Ramos (cell line): Measurements from ENCODE around the gene NPDC1.

Experiments used
- in situ Hi-C: fragments of 300-500 bp; cut with MboI; formaldehyde crosslinking; loops from one replicate; pipeline ENCODE4 v1.14.3; 2022; ENCODE audit warnings: low sequenced_read_pairs; ENCODE audit not compliant: unreplicated experiment

NPDC1 gene

DNA sequence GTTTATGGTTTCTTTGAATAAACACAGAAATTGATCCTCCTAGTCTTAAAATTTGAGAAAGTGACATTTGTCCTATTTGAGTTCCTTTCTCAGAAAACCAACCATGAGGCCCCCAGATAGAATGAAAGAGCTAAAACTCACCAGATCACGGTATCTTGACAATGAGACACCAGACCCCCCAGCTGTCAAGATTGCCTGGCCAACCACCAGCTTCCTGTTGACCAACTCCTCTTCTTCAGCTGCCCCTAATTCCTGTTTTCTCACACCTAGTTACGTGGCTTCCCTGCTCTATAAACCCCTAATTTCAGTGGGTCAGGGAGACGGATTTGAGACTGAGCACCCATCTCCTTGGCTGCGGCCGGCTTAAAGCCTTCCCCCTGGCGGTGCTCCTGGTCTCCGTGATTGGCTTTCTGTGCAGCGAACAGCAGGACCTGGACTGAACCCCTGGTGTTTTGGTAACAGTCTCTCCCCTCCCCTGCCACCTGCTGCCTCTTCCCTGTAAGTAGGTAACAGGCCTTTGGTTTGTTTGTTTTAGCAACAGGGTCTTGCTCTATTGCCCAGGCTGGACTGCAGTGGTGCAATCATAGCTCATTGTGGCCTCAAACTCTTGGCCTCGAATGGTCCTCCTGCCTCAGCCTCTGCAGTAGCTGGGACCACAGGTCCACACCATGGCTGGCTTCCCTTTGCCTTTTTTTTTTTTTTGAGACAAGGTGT is 12.7 kb upstream of the NPDC1 start:
- in situ Hi-C loops: loop anchor here (25.0 kb wide), 1 partner anchor 379 kb away; the partner anchor contains the start of gene ENTPD8

DNA sequence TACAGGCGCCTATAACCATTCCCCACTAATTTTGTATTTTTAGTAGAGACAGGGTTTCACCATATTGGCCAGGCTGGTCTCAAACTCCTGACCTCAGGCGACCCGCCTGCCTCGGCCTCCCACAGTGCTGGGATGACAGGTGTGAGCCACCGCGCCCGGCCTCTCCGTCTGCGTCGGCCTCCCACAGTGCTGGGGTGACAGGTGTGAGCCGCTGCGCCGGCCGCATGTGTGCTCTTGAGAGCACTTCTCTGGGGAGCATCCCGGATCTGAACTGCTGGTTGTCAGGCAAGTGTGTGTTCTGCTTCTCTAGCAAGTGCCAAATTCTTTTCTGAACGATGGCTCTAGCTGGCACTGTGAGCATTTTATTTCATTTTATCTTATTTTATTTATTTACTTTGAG is 11.6 kb upstream of the NPDC1 start:
- in situ Hi-C loops: loop anchor here (25.0 kb wide), 1 partner anchor 380 kb away; the partner anchor contains the start of gene ENTPD8

DNA sequence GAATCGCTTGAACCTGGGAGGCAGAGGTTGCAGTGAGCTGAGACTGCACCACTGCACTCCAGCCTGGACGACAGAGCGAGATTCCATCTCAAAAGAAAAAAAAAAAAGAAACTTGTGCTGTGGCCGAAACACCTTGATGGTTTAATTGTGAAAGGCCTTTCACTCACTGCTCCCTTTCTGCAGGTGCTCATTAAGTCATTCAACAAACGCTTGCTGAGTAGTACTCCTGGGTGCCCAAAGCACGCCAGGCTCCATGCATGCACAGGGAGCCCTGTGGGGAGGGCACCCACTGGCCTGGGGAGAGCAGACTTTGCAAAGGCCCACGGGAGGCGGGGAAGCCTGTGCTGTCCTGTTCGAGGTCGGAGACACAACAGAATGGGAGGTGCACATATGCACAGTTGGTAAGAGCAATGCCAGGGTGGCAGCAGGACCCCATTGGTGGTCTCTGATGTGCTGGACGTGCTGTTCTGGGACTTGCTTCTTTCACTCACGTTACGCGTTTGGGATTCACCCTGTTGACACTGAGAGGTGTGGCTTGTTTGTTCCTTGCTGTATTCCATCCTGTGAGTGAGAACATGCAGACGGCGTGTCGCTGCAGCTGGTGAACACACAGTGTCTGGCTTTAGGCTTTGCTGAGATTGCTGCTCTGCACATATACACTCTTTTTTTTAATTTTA is 10.9 kb upstream of the NPDC1 start:
- in situ Hi-C loops: loop anchor here (25.0 kb wide), 1 partner anchor 380 kb away; the partner anchor contains the start of gene ENTPD8

DNA sequence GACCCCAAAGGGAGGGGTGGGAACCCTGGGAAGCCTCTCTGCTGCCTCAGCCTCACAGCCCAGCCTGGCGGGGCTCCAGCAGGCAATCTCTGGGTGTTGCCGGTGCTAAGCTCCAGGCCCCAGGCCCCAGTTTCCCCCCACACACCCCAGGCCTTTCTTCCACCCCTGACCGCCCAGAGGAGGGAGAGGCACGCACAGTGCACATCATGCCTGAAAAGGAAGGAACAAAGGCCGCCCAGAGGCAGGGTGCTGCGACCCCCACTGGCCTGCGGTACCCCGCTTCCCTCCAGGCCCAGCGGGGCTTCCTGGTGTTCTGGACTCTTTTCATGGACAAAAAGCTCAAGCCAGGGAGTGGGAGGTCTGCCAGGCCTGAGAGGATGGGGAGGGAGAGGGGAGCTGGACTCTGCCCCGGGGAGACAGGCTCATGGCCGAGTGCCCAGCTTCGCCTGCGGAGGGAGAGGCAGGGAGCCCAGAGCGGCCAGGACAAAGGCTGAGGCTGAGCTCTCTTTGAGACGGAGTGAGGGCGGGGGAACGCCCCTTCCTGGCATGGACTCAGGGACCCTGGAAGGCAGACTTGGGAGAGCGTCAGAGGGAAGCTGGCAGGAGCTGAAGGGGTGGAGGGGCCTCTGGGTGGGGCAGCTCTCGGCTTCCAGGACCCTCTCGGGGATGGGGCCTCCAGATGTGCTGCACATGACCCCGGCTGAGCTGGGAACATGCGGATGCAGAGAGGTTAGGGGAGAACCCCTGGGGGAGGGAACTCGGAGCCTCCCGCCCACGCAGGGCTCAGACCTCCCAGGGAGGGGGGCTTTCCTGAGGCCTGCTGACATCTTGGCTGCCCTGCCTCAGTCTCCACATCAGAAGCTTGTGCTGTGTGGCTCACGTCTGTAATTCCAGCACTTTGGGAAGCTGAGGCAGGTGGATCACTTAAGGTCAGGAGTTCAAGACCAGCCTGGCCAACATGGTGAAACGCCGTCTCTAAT is 9.7 kb upstream of the NPDC1 start:
- in situ Hi-C loops: loop anchor here (25.0 kb wide), 1 partner anchor 382 kb away; the partner anchor contains the start of gene ENTPD8

DNA sequence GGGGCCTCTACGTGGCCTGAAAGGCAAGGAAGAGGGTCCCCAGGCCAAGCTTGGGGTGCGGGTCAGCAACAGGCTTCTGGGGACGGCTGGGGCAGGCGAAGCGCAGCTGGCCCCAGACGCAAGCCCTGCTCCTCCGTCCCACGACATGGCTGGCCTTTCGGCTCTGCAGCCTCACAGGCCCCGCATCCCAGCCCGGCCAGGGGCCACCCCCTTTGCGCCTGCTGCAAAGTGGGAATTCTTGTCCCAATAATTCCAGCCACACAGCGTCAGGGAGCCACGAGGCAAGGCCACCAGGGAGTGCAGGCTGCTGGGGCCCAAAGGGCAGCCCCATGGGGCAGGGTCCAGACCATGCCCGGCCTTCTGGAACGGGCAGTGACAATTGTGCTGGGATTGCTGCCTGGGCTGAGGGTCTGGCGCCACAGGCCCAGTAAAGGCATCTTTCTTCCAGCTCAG is 9.0 kb upstream of the NPDC1 start:
- in situ Hi-C loops: loop anchor here (25.0 kb wide), 1 partner anchor 382 kb away; the partner anchor contains the start of gene ENTPD8

DNA sequence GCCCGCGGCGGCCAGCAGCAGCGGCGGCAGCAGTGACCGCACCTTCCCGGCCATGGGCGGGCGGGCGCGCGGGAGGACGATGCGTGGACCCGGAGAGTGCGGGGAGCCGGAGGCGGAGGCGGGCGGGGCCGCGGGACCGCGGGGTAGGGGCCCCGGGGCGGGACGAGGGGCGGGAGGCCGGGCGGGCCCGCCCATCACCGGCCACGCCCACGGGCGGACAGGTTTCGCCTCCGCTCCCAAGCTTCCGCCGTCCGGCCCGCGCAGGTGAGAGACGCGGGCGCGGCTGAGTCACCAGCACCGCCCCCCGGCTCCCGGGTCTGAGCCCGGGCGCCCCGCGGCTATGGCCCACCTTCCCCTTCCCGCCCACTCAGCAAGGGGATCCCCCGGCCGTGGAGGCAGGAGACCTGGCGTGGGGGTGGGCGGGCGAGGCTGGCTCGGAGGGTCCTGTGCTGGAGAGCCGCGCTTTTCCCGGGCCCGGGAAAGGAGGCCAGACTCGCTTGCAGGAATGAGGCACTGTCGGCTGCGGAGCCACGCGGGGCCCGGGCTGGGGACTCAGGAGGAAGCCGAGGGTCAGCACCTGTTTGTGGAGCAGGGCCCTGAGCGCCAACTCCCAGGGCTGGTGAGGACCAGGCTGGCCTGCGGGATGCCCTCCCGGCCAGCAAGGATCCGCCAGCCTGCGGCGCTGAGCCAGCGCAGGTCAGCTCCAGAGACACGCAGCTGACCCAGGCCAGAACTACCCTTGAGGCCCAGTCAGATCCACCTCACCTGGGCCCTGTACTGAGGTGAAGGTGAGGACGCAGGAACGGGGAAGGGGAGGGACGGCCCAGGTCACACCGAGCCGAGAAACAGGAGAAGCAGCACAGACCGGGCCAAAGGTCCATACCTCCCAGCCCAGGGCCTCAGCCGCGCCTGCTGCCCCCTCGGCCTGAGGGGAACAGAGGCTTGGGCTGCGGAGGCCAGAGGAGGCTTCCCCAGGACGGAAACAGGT is 8.3 kb upstream of the NPDC1 start, which contains the start of gene ENTPD2:
Gene ENTPD2, minus strand, starts transcription at position 118 of the 988 bp plus-strand sequence. Its CDS starts 64 bp downstream, at position 54.
- in situ Hi-C loops: loop anchor here (25.0 kb wide), 1 partner anchor 383 kb away; the partner anchor contains the start of gene ENTPD8

DNA sequence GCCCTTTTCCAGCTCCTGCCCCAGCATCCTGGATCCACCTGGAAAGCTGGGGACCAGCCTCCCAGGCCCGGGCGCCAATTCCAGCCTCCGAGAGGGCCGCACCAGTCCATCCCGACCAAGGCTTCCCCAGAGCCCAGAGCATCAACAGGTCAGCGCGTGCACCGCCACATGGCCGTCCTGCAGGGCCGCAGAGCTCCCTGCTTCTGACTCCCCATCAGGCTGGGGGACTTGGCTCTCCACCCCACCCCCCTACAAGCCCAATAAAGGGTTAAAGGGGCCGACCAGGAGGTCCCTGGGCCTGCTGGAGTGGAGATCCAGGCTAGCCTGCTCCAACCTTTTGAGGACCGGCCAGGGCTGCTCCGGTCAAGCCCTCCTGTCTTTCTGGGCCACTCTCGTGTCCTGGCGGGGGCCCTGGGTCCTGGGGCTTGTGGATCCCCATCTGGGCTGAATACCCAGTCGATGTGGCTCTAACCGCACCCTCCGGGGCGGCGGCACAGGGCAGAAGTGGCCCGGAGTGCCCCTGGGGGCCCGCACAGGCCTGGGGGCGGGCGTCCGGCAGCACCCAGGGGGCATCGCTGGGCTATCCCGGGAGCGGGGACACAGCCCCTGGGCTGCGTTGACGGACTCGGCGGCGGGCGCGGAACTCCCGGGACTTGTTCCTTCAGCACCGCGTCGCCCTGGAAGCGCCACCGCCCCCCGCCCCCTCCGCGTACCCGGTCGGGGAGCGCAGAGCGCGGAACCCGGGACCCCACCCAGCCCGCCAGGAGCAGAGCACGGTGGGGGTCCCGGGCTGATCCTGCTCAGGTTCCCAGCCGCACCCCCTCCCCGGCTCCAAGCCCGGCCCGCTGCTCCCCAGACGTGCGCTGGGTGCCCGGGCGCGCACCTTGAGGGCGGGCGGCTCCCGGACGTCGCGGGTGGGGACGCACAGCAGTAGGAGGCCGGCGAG is 7.3 kb upstream of the NPDC1 start:
- in situ Hi-C loops: loop anchor here (25.0 kb wide), 1 partner anchor 384 kb away; the partner anchor contains the start of gene ENTPD8

DNA sequence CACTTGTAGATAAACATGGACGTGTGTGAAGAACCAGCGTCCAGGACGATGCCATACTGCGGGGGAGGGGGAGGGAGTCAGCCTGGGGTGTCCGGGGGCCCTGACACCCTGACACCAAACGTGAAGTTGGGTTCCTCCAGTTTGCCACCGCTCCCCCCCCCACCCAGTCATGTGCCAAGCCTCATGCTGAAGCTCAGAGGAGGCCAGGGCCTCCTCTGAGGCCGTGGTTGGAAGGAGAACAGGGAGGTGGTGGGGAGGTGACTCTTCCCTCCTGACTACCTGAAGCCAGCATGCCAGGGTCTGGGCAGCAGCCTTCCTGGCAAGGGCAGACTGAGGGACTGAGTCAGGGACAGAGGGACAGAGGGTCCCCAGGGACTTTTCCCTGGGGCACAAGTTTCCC is 6.3 kb upstream of the NPDC1 start:
- in situ Hi-C loops: loop anchor here (25.0 kb wide), 1 partner anchor 385 kb away; the partner anchor contains the start of gene ENTPD8

DNA sequence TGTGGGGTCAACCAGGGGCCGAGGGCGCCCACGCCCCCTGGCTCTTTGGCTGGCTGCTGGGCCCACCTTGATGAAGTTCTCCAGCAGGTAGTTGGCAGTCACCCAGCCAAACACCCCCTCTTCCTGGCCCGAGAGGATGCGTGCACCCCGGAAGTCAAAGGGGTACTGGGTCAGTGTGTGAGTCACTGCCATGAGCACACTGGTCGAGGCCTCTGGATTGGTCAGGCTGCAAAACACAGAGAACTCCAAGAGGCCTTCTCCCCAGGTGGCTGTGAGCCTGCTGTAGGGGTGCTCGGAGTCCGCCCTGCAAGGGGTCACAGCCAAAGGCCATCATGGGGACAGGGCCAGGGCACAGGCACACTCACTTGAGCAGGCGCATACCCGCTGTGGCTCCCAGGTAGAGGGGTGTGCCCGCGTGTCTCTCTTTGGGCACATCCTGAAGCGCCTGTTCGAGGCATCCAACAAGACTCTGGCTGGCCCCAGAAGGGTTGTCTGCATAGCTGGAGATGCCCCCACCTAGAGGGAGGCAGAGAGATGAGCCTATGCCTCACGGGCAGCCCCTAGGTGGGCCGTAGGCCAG is 5.3 kb upstream of the NPDC1 start:
- in situ Hi-C loops: loop anchor here (25.0 kb wide), 1 partner anchor 386 kb away; the partner anchor contains the start of gene ENTPD8

DNA sequence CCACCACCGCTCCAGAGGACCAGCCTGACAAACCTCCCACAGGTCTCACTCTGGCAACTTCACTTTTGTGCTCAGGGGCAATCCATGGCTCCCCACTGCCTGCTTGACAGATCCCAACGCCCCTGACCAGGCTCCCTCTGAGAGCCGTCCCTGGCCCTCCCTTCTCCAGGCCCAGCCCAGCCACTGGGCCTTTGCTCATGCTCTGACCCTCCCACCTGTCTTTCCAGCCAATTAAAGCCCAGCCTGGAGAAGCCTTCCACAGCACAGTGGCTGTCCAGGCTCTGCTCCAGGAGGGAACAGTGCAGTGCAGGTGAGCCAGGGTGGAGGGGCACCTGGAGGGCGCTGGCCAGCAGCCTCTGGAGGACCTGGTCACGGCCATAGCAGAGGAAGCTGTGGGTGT is 4.6 kb upstream of the NPDC1 start:
- in situ Hi-C loops: loop anchor here (25.0 kb wide), 1 partner anchor 387 kb away; the partner anchor contains the start of gene ENTPD8

DNA sequence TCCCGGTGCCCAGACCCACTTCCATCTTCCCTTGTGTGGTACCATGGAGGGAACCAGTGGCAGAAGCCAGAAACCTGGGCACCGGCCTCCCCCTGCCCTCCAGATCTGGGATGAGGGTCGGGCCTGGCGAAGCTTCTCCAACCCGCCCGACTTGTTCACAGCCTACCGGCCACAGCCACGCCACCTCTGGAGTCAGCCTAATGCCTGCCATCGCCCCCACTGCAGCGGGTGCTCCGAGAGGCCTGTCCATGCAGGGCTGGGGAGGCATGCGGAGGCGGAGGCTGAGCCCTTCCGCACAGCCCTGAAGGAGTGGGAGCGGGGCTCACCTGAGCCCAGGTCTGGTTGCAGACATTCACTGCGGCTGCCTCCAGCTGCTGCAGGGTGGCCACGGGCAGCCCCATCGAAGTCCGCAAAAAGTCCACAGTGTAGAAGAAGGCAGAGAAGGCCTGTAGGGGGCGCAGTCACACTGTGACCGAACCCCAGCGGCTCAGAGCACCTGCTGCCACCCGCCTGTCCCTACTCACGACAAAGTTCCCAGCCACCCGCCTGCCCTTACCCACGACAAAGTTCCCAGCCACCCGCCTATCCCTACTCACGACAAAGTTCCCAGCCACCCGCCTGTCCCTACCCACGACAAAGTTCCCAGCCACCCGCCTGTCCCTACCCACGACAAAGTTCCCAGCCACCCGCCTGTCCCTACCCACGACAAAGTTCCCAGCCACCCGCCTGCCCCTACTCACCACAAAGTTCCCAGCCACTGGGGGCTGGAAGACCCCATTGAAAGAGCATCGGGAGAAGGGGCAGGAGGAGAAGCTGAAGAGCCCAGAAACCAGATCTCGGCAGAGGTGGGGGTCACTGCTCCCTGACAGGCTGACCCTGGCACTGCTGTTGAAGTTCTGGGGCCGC is 3.8 kb upstream of the NPDC1 start:
- in situ Hi-C loops: loop anchor here (5.0 to 25.0 kb wide), 2 partner anchors 178 to 388 kb away; partner anchors contain the start of genes CYSRT1, ENTPD8 and RNF224

DNA sequence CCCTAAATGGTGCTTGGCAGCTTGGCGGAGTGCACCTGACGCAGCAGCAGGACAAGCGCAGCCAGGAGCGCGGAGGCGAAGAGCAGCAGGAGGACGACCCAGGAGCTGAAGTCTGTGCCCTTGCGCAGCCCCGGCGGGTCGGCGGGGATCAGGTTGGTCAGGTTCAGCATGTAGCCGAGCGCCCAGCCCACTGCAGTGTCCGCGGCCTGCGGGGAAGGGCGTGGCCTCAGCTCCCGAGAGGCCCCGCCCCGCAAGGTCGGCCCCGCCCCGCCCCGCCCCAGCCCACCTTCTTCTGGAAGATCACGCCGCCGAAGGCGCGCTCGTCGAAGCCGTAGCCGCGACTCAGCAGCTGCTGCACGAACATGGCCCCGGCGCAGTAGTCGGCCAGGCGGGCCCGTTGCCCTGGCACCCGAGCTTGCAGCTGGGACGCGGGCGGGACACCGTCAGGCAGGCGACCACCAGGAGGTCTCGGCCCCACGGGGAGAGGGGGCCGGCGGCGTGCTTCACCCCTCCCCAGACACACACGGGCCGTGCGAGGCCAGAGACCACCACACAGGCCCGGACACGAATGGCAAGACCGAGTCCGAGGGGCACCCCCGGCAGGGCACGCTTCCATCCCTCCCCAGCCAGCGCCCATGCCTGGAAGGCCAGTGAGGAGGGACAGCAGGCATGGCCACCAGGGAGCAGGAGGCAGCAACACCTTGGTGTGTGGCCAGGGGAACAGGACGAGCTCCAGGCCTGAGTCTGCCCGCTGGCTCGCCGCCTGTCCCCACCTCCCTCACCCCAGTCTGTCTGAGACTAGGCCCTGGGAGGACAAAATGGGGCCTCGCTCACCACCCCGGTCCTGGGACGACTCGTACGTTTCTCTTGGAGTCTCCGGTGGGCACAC is 2.9 kb upstream of the NPDC1 start:
- in situ Hi-C loops: loop anchor here (5.0 kb wide), 1 partner anchor 178 kb away; the partner anchor contains the start of genes CYSRT1 and RNF224

DNA sequence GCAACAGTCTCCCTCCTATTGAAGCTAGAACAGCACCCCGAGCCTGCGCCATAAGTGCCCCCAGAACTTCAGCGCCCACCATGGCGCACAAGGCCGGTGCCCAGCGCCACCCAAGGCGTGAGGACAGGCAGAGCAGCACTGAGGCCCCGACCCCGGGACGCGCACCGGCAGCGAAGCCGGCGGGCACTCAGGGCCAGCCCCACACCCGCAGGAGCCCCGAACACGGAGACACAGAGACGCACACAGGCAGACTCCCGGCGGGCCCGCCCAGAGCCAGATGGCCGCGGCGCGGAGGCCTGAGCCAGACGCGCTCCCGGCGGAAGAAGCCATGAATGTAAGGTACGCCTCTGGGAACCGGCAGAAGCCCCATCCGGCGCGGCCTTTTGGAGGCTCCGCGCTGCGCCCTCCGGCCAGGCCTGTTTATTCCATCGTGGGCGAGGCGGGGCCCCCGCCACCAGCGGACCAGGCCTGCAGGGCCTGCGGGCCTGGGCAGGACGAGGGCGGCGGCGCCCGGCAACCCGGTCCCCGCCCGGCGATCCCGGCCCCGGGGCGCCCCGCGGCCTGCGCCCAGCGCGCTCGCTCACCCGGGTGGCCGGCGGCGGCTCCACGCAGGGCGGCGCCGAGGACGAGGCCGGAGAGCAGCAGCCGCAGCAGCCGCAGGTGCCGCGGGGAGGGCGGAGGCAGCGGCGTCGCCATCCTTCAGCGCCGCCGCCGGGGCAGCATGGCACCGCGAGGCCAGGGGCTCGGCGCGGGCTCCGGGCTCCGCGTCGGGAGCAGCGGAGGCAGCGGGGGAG is 486 bp downstream of the NPDC1 start:
- in situ Hi-C loops: loop anchor here (5.0 kb wide), 1 partner anchor 182 kb away; the partner anchor contains the start of genes CYSRT1 and RNF224
